Measurements from ENCODE around the gene ANKRD52.
A peak's percentile ranks its signal among the peaks of the same experiment; 100 is the strongest.

The ANKRD52 gene

GRCh38 chr12:56258068-56258819, at the start of gene ANKRD52:
Gene ANKRD52, minus strand, starts transcription at chr12:56258384. Its CDS starts 115 bp downstream, at chr12:56258269.
- no peaks in the 10 kb centered on the region for H3K9me3 Mint-ChIP-seq
- peaks cover 20% of the 10 kb centered on the region for H3K4me1 Mint-ChIP-seq (ENCODE audit: low read depth)
- H3K27ac Mint-ChIP-seq, result peak within 1 kb of the TSS; percentile 86
- peaks cover 25% of the 10 kb centered on the region for H3K36me3 Mint-ChIP-seq (ENCODE audit: low read depth)
- no peaks in the 10 kb centered on the region for H3K27me3 Mint-ChIP-seq
- peak within 1 kb of the TSS; percentile 88 for H3K4me3 Mint-ChIP-seq

GRCh38 chr12:56307221-56307965, 49.2 kb upstream of the ANKRD52 start:
- H3K36me3 Mint-ChIP-seq (ENCODE audit: low read depth), result peaks cover 42% of the 10 kb centered on the region
- H3K27ac Mint-ChIP-seq, result no peak overlapping the region
- H3K4me1 Mint-ChIP-seq (ENCODE audit: low read depth), result peaks cover under 1% of the 10 kb centered on the region
- H3K4me3 Mint-ChIP-seq, result no peak overlapping the region
- H3K27me3 Mint-ChIP-seq, result no peaks in the 10 kb centered on the region
- H3K9me3 Mint-ChIP-seq, result no peaks in the 10 kb centered on the region

DNA sequence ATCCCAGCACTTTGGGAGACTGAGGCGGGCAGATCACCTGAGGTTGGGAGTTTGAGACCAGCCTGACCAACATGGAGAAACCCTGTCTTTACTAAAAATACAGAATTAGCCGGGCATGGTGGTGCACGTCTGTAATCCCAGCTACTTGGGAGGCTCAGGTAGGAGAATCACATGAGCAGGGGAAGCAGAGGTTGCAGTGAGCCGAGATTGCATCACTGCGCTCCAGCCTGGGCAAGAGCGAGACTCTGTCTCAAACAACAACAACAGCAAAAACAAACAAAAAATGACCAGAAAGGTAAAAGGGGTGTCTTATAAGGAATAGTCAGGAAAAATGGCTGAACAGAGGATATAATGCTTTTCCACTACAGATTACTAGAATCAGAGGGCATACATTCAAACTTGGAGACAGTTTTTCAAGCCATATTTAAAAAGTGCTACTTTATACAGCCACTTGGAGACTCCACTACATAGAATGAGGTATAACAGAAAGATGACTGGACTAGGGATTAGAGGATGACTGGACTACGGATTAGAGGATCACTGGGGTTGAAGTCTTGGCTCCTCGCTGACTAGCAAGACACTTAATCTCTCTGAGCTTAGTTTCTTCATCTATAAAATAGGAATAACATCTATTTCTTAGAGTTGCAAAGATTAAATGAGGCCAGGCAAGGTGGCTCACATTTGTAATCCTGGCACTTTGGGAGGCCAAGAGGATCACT, 46.8 kb upstream of the ANKRD52 start:
- H3K27me3 Mint-ChIP-seq, result no peaks in the 10 kb centered on the region
- no peaks in the 10 kb centered on the region for H3K9me3 Mint-ChIP-seq
- H3K4me1 Mint-ChIP-seq (ENCODE audit: low read depth), result peaks cover 21% of the 10 kb centered on the region
- no peak overlapping the region for H3K27ac Mint-ChIP-seq
- H3K36me3 Mint-ChIP-seq (ENCODE audit: low read depth), result peaks cover 32% of the 10 kb centered on the region
- H3K4me3 Mint-ChIP-seq, result no peak overlapping the region

DNA sequence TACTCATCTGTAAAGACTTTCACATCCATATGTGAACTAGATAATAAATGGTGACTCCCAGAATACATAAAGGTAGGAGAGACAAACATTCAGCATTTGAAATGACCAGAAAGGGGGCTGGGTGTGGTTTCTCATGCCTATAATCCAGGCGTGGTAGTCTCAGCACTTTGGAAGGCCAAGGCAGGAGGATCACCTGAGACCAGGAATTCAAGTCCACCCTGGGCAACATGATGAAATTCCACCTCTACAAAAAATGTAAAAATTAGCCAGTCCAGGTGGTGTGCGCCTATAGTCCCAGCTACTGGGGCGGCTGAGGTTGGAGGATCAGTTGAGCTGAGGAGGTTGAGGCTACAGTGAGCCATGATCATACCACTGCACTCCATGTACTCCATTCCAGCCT, 46.1 kb upstream of the ANKRD52 start:
- Mint-ChIP-seq H3K27me3 (no peaks in the 10 kb centered on the region), H3K4me1 (ENCODE audit: low read depth) (peaks cover 22% of the 10 kb centered on the region), H3K4me3 (no peak overlapping the region), H3K36me3 (ENCODE audit: low read depth) (peaks cover 32% of the 10 kb centered on the region), H3K9me3 (no peaks in the 10 kb centered on the region), H3K27ac (no peak overlapping the region)

DNA sequence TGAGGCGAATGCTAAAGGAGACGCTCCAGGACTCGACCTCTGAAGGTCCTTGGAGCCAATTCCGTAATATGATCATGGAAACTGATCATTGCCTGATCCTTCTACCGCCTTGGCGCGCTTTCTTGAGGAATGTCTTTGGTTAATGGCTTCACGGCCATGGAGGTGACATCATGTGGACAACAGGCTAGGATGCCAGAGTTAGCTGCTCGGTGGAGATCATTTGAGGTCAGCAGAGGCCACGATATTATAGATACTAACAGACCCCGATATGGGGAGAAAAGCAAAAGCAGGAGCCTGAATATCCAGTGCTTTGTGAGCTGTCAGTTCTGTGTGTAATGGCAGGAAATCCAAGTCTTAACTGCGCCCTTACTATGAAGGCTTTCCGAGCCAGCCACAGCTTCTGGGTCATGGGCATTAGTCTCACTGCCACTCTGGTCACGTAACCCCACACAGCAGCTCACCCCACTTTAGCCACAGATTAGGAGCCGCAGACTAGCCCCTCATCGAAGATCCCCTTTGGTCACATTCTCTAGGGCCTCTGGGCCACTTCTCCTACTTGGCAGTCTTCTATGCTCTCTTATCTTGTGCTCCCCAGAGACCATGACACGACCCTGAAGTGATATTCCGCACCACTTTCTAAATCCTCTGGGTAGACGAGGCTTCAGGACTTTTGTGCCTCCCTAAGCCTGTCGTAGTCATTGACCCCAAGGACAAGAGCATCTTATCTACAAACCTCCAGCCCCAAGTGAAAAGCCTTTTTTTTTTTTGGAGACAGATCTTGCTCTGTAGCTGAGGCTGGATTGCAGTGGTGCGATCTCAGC, 42.7 kb upstream of the ANKRD52 start:
- H3K4me1 Mint-ChIP-seq (ENCODE audit: low read depth), result peaks cover 56% of the 10 kb centered on the region

DNA sequence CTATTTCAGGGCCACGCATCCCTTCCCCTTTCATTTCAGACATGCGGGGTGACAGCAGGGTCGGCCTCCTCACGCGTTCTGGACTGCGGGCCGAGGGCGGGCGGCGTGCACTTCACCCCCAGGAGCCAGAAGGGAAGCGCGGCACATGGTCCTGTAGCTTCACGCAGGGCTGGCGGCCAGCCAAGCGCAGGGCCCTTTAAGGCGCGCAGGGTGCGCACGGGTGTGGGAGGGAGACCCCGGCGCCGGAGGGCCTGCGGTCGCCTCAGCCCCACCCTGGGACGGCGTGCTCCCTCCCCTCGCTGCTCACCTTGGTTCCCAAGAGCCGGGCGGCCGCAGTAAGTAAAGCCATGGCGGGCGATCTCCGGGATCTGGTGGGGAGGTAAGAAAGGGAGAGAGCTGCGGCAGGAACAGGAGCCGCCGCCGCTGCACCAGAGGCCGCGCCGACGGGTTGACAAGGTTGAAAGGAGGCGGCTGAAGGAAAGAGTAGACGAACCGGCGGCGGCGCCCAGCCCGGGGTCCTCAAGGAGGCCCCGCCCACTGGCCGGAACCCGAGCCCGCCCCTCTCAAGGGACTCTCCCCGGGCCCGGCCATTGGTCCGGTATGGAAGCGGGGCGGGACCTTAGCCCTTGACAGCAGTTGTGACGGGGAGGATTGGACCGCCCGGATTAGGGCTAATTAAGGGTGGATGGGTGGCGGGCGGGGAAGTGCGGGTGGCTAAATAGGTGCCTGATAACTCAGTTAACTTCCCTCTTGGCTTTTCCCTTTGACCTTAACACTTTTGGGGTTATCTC, 41.9 kb upstream of the ANKRD52 start, which contains the start of gene CS:
CS (minus strand) TSS at position 478 of the 791 bp plus-strand sequence; CDS start at position 349, 129 bp downstream.
- Mint-ChIP-seq H3K36me3 (ENCODE audit: low read depth) (peaks cover 44% of the 10 kb centered on the region), H3K27ac (peak within 1 kb of the TSS; percentile 97), H3K27me3 (no peaks in the 10 kb centered on the region), H3K4me3 (peak within 1 kb of the TSS; percentile 99), H3K9me3 (no peaks in the 10 kb centered on the region), H3K4me1 (ENCODE audit: low read depth) (peaks cover 56% of the 10 kb centered on the region)

More for the DNA sequence above, 42.7 kb upstream of the ANKRD52 start:
- no peaks in the 10 kb centered on the region for H3K9me3 Mint-ChIP-seq
- H3K36me3 Mint-ChIP-seq (ENCODE audit: low read depth), result peaks cover 48% of the 10 kb centered on the region
- H3K27me3 Mint-ChIP-seq, result no peaks in the 10 kb centered on the region
- peak overlapping the region; percentile 97 for H3K27ac Mint-ChIP-seq
- peak overlapping the region; percentile 99 for H3K4me3 Mint-ChIP-seq

DNA sequence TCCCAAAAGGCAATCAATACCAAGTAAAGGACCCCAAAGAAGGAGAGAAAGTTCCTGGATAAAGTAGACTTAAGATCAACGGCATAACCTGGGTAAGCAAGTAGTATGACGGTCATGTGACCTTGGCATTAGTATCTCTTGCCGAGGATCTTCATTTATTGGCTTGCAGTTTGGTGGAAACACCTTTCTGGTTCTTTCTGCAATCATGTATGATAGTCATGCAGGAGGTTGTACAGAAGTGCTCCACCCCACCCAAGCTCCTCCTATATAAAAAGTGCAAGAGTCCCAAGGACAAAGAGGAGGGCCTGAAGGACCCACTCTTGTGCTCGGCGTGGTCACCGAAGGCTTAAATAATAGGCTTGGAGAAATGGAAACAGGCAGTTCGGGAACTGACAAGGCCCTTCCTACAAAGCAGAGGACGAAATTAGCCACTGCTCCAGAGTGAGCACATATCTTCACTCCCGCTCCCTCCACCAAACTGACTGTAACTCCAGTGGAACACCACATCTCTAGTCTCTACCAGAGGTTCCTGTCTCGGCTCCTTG, 41.2 kb upstream of the ANKRD52 start:
- Mint-ChIP-seq H3K36me3 (ENCODE audit: low read depth) (peaks cover 42% of the 10 kb centered on the region), H3K4me1 (ENCODE audit: low read depth) (peaks cover 56% of the 10 kb centered on the region)

DNA sequence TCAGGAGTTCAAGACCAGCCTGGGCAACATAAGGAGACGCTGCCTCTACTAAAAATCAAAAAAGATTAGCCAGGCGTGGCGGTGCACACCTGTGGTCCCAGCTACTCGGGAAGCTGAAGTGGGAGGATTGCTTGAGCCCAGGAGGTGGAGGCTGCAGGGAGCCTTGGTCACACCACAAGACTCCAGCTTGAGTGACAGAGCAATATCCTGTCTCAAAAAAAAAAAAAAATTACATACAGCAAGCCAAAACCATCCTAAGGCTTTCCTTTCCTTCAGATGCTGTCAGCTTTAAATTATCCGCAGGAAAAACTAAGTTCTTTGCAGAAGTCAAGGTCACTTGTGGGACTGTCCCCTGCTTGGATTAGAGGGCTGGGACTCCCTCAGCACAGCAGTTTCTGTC, 40.6 kb upstream of the ANKRD52 start:
- Mint-ChIP-seq H3K4me3 (peak overlapping the region; percentile 99), H3K27ac (peak overlapping the region; percentile 97), H3K27me3 (no peaks in the 10 kb centered on the region), H3K36me3 (ENCODE audit: low read depth) (peaks cover 41% of the 10 kb centered on the region), H3K9me3 (no peaks in the 10 kb centered on the region), H3K4me1 (ENCODE audit: low read depth) (peaks cover 59% of the 10 kb centered on the region)

More for the DNA sequence above, 41.2 kb upstream of the ANKRD52 start:
- peak overlapping the region; percentile 99 for H3K4me3 Mint-ChIP-seq
- H3K27me3 Mint-ChIP-seq, result no peaks in the 10 kb centered on the region
- no peaks in the 10 kb centered on the region for H3K9me3 Mint-ChIP-seq
- H3K27ac Mint-ChIP-seq, result peak overlapping the region; percentile 97

GRCh38 chr12:56297400-56297799, 39.2 kb upstream of the ANKRD52 start:
- H3K27me3 Mint-ChIP-seq, result no peaks in the 10 kb centered on the region
- peak overlapping the region; percentile 37 for H3K4me3 Mint-ChIP-seq
- H3K9me3 Mint-ChIP-seq, result no peaks in the 10 kb centered on the region
- peaks cover 66% of the 10 kb centered on the region for H3K4me1 Mint-ChIP-seq (ENCODE audit: low read depth)
- H3K36me3 Mint-ChIP-seq (ENCODE audit: low read depth), result peaks cover 48% of the 10 kb centered on the region
- H3K27ac Mint-ChIP-seq, result peak overlapping the region; percentile 58

DNA sequence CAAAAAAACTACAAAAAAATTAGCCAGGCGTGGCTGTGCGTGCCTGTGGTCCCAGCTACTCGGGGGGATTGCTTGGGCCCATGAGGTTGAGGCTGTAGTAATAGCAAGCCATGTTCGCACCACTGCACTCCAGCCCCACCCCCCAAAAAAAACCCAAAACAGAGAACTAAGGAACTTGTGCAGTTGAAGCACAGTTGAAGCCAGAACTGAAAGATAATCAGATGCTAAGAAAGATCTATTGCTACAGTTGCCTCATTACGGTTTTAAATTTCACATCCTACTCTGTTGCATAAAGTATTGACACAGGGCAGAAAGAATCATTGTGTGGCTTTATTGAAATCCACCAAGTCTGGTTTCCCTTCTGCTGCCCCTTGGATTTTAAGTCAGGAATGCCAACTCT, 38.1 kb upstream of the ANKRD52 start:
- Mint-ChIP-seq H3K4me3 (peak overlapping the region; percentile 6), H3K36me3 (ENCODE audit: low read depth) (peaks cover 50% of the 10 kb centered on the region), H3K9me3 (no peaks in the 10 kb centered on the region), H3K27me3 (no peaks in the 10 kb centered on the region), H3K4me1 (ENCODE audit: low read depth) (peaks cover 66% of the 10 kb centered on the region), H3K27ac (no peak overlapping the region)

DNA sequence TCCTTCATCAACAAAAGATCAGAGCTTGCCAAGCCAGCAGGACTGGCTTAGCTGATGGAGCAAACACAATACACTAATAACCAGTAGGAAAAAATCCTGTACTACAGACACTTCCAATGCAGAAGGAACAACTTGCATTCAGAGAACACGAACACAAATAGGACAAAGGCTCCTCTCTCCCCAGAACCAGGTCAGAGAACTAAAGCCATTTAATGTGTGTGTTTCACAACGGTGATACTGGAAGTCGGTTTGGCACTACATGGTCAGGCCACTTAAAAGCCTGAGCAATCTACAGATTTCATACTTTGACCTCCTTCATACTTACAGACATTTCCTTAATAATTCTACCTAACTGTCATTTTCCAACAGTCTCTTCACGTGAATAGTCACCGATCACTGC, 35.6 kb upstream of the ANKRD52 start:
- Mint-ChIP-seq H3K36me3 (ENCODE audit: low read depth) (peaks cover 59% of the 10 kb centered on the region), H3K4me1 (ENCODE audit: low read depth) (peaks cover 60% of the 10 kb centered on the region), H3K9me3 (no peaks in the 10 kb centered on the region), H3K27ac (peak overlapping the region; percentile 77), H3K4me3 (no peak overlapping the region), H3K27me3 (no peaks in the 10 kb centered on the region)

DNA sequence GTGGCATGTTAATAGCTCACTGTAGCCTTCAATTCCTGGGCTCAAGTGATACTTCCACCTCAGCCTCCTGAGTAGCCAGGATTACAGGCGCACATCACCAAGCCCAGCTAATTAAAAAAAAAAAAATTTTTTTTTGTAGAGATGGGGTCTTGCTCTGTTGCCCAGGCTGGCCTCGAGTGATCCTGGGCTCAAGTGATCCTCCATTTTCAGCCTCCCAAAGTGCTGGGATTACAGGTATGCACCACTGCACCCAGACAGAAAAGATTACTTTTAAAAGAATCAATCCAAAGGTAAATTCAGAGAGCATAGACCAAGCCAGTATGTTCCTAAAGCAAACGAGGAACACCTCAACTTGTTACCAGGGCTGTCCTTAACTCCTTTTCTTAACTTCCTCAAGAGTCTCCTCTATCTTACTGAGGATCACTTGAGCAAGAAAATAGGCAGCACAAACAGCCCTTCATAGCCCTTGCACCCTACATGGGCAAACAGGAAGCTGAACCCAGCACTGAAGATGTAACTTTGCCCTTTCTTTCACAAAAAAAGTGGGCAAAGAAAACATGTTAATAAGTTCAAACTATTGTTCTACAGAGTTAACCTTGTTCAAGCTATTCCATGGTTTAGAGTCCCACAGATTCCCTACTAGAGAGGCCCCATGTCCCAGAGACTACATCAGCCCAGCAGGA, 30.7 kb upstream of the ANKRD52 start:
- Mint-ChIP-seq H3K4me1 (ENCODE audit: low read depth) (peaks cover 31% of the 10 kb centered on the region), H3K4me3 (no peak overlapping the region), H3K9me3 (no peaks in the 10 kb centered on the region), H3K27me3 (no peaks in the 10 kb centered on the region), H3K36me3 (ENCODE audit: low read depth) (peaks cover 51% of the 10 kb centered on the region), H3K27ac (no peak overlapping the region)
